B cell (primary cell): ENCODE data around the gene SIGLEC14. TPM values are rescaled to one million over a fixed set of nuclear protein-coding genes. Genes with fewer than 3 reads are reported as not detected.
A peak's percentile ranks its signal among the peaks of the same experiment; 100 is the strongest.

Experiments
- ATAC-seq: fragments of 200-7000 bp; cut with Tn5 transposase; one replicate; pipeline ENCODE4 v1.10.0; 2021; ENCODE audit warnings: low read depth, mild to moderate bottlenecking, moderate number of reproducible peaks, moderate library complexity
- CTCF ChIA-PET: fragments of 350-600 bp; sonication (Branson Sonifier 250); formaldehyde crosslinking; loops from one replicate; lab custom pipeline; 2021; ENCODE audit warnings: antibody characterized with exemption, inconsistent platforms; lab: Charles Lee
- POLR2A ChIA-PET: fragments of 350-600 bp; sonication (Branson Sonifier 250); formaldehyde crosslinking; loops from one replicate; lab custom pipeline; 2021; ENCODE audit warnings: antibody characterized with exemption; lab: Charles Lee
- DNase-seq: peaks from one replicate; pipeline ENCODE4 v3.0.0; 2013
- H2AFZ ChIP-seq: 2 replicates; pipeline ENCODE4 v1.6.1; 2012; ENCODE audit warnings: mild to moderate bottlenecking, low read depth, low read length; ENCODE audit not compliant: insufficient read depth, poor library complexity, severe bottlenecking
- H3K27ac ChIP-seq, 2 donors: 1 replicate in 1 of 2; 2 replicates in 1 of 2; pipeline ENCODE4 v1.5.1; 2012 to 2013; ENCODE audit warnings: low read length in 2 of 2, mild to moderate bottlenecking in 2 of 2, moderate library complexity in 1 of 2
- H3K27me3 ChIP-seq, 4 experiments: fragments of 200-600 bp in 1 of 4; sonication (generic) in 1 of 4; replicated peaks in 1 of 4; 1 replicate in 2 of 4; 2 replicates in 2 of 4; pipeline versions ENCODE4 v1.6.1 to v1.7.0; 2013 to 2016; ENCODE audit warnings: low read length in 3 of 4, mild to moderate bottlenecking in 2 of 4, mixed read lengths in 1 of 4, moderate library complexity in 1 of 4; ENCODE audit not compliant: insufficient read depth in 4 of 4, control insufficient read depth in 3 of 4; ENCODE audit errors: control extremely low read depth in 1 of 4
- H3K36me3 ChIP-seq, 2 experiments: replicated peaks in 1 of 2; 1 replicate in 1 of 2; 2 replicates in 1 of 2; pipeline versions ENCODE4 v1.6.1 to v1.7.1; 2013; ENCODE audit warnings: low read length in 1 of 2; ENCODE audit not compliant: insufficient read depth in 2 of 2, control insufficient read depth in 1 of 2; ENCODE audit errors: control extremely low read depth in 1 of 2, extremely low read depth in 1 of 2
- H3K4me1 ChIP-seq, 2 donors: fragments of 200-600 bp in 1 of 2; sonication (generic) in 1 of 2; 1 replicate in 1 of 2; 2 replicates in 1 of 2; pipeline versions ENCODE4 v1.5.1 to v1.6.1; 2013 to 2017; ENCODE audit warnings: low read length in 2 of 2; ENCODE audit not compliant: control insufficient read depth in 2 of 2, insufficient read depth in 2 of 2
- H3K4me2 ChIP-seq: replicated peaks from 2 replicates; pipeline ENCODE3; 2012; ENCODE audit warnings: mild to moderate bottlenecking, low read depth, low read length; ENCODE audit not compliant: poor library complexity, severe bottlenecking
- H3K4me3 ChIP-seq, 5 experiments: fragments of 200-600 bp in 1 of 5; sonication (generic) in 1 of 5; 1 replicate in 3 of 5; 2 replicates in 2 of 5; pipeline versions ENCODE4 v1.5.1 to v1.7.0; 2011 to 2016; ENCODE audit warnings: low read length in 4 of 5, mild to moderate bottlenecking in 4 of 5, low read depth in 2 of 5, control low read depth in 1 of 5, moderate library complexity in 1 of 5; ENCODE audit not compliant: insufficient read depth in 1 of 5; ENCODE audit errors: control extremely low read depth in 1 of 5, extremely low read depth in 1 of 5
- H3K79me2 ChIP-seq: fragments of 200-600 bp; sonication (generic); one replicate; pipeline ENCODE4 v1.6.0; 2016; ENCODE audit warnings: low read length; ENCODE audit not compliant: control insufficient read depth, insufficient read depth
- H3K9ac ChIP-seq: fragments of 200-600 bp; sonication (generic); 2 replicates; pipeline ENCODE4 v1.6.1; 2017; ENCODE audit warnings: mild to moderate bottlenecking, low read length, moderate library complexity
- H3K9me3 ChIP-seq, 3 donors: one replicate each; pipeline versions ENCODE4 v1.6.1 to v1.7.1; 2013; ENCODE audit warnings: low read length in 2 of 3; ENCODE audit not compliant: control insufficient read depth in 2 of 3, insufficient read depth in 1 of 3; ENCODE audit errors: control extremely low read depth in 1 of 3
- H4K20me1 ChIP-seq: 2 replicates; pipeline ENCODE4 v1.6.0; 2012; ENCODE audit warnings: mild to moderate bottlenecking, low read length; ENCODE audit not compliant: insufficient read depth, control insufficient read depth, poor library complexity, severe bottlenecking
- H3K27ac Mint-ChIP-seq: one replicate; pipeline ENCODE4 v1.8.0; 2021; ENCODE audit warnings: mixed read lengths
- H3K27me3 Mint-ChIP-seq: one replicate; pipeline ENCODE4 v1.8.0; 2021; ENCODE audit warnings: mixed read lengths
- H3K4me1 Mint-ChIP-seq: one replicate; pipeline ENCODE4 v1.8.0; 2021; ENCODE audit warnings: mixed read lengths
- H3K4me3 Mint-ChIP-seq: one replicate; pipeline ENCODE4 v1.8.0; 2021; ENCODE audit warnings: mixed read lengths
- H3K9me3 Mint-ChIP-seq: one replicate; pipeline ENCODE4 v1.8.0; 2022; ENCODE audit warnings: mixed read lengths; ENCODE audit not compliant: insufficient read depth
- EZH2 ChIP-seq: IDR thresholded peaks from 2 replicates; pipeline ENCODE4 v1.6.1; 2012; ENCODE audit warnings: borderline replicate concordance, low read depth, mild to moderate bottlenecking, moderate library complexity, low read length; ENCODE audit not compliant: insufficient read depth, poor library complexity, severe bottlenecking
- WGBS: methylation state at CpG from one replicate; pipeline ENCODE4 v1.1.5; 2013; ENCODE audit warnings: missing lambda C conversion rate; ENCODE audit not compliant: insufficient coverage; 5-methylcytosine and 5-hydroxymethylcytosine counted together
- intact Hi-C: fragments of 100-400 bp; cut with micrococcal nuclease; formaldehyde crosslinking; loops from one replicate; pipeline ENCODE4 v1.10.0; 2022
- polyA plus RNA-seq: library from polyadenylated mRNA; depleted of rRNA; stranded (reverse); fragments of >200 nt; gene quantifications from 2 replicates; pipeline ENCODE4 v1.2.3, GENCODE V29; 2012
- total RNA-seq, 2 donors: library from RNA; stranded (reverse); fragments of 120-200 nt in 1 of 2; gene quantifications; 1 replicate in 1 of 2; 2 replicates in 1 of 2; pipeline versions ENCODE4 v1.2.3 to v1.2.4, GENCODE V29; 2013 to 2022
- TF ChIP-seq, protein P1 (sequence below): fragments of 200-600 bp; IDR thresholded peaks from one replicate; pipeline ENCODE4 v1.8.0; 2022; ENCODE audit warnings: antibody characterized with exemption, mild to moderate bottlenecking

The SIGLEC14 gene
- total and polyA plus RNA-seq, 2 donors (not counting 1 experiment from before 2014, with no cell fraction given), result 11.2 to 30.0 TPM

DNA sequence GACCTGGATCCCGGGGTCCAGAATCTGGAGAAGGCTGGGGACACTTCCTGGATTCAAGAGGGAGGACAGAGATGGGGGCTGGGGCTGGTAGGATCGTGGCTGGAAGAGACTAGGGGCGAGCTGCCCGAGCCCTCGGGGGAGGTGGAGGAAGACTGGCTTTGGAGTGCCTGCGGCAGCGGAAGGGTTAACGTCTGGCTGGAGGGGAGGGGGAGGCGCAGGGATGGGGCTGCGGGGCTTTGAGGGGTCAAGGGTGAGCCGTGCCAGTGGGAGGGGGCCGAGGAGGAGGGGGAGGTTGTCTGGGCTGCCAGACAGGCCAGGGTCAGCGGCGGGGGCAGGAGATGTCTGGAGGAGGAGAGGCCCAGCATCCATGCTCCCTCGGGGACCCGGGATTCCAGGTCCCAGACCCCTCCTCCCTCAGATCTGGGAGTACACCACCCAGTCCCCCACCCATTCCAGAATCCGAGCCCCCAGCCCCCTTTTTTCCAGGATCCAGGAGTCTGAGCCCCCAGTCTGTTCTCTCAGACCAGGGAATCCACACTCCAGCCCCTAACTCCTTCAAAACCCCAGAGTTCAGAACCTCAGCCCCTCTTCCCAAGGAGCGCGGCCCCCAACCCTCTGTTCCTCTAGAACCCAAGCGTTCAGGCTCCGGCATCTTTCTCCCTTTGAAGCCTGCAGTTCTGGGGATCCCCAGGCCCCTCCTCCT lies 43.3 kb upstream of the SIGLEC14 start:
- Mint-ChIP-seq H3K27me3 (peaks cover 62% of the 10 kb centered on the region), H3K27ac (no peak overlapping the region), H3K9me3 (peaks cover under 1% of the 10 kb centered on the region), H3K4me3 (peak overlapping the region; percentile 60), H3K4me1 (peaks cover 20% of the 10 kb centered on the region)
- H3K27ac ChIP-seq, result no peak overlapping the region
- H3K4me3 ChIP-seq, result peak overlapping the region in 3 of 5 experiments; percentile 37 to 51 (median 51)
- intact Hi-C loops, result no loop called here
- TF ChIP-seq EZH2, result no peak
- TF ChIP-seq, protein P1, sequence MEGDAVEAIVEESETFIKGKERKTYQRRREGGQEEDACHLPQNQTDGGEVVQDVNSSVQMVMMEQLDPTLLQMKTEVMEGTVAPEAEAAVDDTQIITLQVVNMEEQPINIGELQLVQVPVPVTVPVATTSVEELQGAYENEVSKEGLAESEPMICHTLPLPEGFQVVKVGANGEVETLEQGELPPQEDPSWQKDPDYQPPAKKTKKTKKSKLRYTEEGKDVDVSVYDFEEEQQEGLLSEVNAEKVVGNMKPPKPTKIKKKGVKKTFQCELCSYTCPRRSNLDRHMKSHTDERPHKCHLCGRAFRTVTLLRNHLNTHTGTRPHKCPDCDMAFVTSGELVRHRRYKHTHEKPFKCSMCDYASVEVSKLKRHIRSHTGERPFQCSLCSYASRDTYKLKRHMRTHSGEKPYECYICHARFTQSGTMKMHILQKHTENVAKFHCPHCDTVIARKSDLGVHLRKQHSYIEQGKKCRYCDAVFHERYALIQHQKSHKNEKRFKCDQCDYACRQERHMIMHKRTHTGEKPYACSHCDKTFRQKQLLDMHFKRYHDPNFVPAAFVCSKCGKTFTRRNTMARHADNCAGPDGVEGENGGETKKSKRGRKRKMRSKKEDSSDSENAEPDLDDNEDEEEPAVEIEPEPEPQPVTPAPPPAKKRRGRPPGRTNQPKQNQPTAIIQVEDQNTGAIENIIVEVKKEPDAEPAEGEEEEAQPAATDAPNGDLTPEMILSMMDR, result no peak
- no peak for ATAC-seq
- WGBS, result 5% methylated on average over 21 of the region's 21 CpGs
- DNase-seq, result no peak
- peak overlapping the region; percentile 91 for H3K4me2 ChIP-seq
- CTCF ChIA-PET, result no interaction called here
- peak overlapping the region; percentile 59 for H3K9ac ChIP-seq
- H4K20me1 ChIP-seq, result no peaks in the 10 kb centered on the region
- peaks cover 0 to 59% (median 24%) of the 10 kb centered on the region in 4 experiments for H3K27me3 ChIP-seq
- peaks cover 15 to 25% of the 10 kb centered on the region in 2 donors for H3K4me1 ChIP-seq
- no peaks in the 10 kb centered on the region for H3K79me2 ChIP-seq
- peaks cover 0 to 11% (median 0%) of the 10 kb centered on the region in 3 donors for H3K9me3 ChIP-seq
- H2AFZ ChIP-seq, result no peak overlapping the region
- H3K36me3 ChIP-seq, result no peaks in the 10 kb centered on the region
- POLR2A ChIA-PET, result interaction anchor here (0.9 kb wide), 1 partner anchor 14 kb away, joined by 3 read pairs; no protein-coding TSS in a partner anchor
